NCI-H2196 treated with DMSO at 0.1 percent for 48 hours (cell line): ENCODE data around the gene MRPL36.

Experiments
- DNase-seq: peaks from one replicate; lab custom pipeline; 2025; ENCODE audit not compliant: unreplicated experiment; lab: John Stamatoyannopoulos, UW

The MRPL36 gene

DNA sequence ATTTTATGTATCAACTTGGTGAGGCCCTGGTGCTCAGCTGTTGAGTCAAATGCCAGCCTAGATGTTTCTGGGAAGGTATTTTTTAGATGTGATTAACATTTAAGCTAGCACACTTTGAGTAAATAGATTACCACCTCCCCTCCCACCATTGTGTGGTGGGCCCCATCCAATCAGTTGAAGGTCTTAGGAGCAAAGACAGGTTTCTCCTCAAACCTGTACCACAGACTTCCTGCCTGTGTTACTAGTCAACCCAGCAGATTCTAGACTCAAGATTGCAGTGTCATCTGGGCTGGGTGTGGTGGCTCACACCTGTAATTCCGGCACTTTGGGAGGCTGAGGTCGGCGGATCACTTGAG lies 33.8 kb downstream of the MRPL36 start:
- DNase-seq, result no peak

DNA sequence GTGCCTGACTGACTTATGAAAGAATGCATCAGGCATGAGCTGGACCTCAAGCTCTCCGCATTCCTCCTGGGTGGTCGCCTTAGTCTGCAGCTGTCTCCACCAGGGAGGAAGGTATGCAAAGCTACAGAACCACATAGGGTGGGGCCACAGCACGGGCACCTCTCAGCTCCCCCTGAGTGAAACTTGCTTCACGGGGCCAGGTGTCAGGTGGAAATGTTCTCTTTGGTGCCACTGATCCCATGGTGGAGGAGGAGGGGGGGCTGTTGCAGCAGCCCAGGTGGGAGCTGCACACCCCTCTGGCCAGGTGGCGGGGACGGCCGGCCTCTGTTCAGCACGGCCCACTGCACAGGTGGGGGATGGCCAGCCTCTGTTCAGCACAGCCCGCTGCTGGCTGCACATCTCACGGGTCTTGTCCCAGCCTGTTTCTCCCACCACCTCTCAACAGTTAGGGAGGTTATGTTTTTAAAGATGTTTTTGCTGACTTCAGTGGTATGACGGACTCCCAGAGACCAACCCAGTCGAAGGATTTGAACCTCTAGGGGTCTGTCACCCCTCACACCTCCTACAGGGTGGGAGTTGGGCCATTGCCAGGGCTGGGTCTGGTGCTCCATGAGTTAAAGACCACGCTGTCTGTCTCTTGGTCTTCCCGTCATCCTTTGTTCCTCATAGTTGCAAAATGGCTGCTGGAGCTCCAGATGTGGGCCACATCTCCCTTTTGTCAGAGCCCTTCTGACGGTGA lies 34.3 kb downstream of the MRPL36 start:
- DNase-seq, result no peak

DNA sequence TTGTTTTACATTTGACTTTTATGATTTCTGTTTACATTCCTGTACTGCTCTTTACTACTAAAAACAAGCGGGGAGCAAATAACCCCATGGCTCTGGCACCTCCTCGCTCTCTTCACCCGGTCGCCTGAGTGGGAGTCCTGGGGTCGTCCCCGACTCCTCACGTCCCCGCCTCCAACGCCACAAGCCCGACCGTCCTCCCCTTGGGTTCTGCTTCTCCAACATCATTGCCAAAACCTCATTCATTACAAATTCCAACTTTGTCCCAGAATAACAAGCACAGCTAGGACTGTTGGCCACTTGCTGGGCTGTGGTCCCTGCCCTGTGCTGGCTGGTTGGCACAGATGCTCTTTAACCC lies 35.1 kb downstream of the MRPL36 start:
- no peak for DNase-seq

DNA sequence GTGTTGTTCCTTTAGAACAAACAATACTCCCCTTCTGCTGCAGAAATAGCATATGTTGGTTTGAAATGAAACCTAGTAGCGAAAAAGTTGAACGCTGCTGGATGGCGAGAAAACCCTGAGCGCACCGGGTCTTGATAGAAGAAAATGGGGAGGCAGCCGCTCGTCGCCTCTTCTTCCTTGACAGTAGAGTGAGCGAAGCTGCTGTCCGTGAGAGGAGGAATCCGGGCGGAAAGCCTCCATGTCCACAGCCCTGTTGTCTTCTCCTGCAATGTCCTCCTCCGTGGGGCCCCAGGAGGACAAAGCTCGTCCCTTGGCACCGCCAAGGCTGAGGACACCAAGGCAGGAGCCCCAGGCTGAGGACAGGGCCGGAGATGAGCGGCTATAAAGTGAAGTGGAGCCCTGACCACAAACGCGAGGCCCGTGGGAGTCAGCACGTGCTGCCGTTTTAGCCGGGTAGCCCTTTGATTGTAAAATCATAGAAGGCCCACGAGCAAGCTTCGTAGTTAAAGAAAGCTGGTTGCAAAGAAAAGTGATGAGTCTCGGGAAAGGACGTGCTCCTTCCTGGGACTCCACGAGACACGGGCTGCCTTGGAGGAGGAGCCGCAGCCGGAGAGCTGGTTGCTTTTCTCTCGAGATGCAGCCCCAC lies 35.6 kb downstream of the MRPL36 start:
- DNase-seq, result no peak

DNA sequence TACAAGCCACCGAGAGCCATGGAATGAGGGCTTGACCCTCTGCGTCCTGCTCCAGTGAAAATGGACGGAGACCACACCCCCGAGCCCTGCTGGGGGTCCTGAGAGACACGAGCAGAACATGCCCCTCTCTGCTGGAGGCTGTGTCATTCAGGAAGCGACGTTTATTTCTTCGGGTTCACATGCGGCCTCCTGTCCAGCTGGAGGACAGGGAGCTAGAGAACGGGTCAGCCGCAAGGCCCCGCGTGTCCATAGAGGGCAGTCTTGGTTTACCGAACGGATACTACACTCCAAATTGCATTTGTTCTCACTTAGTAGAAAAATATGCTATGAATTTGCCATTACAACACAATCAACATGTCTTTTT lies 36.1 kb downstream of the MRPL36 start:
- no peak for DNase-seq

DNA sequence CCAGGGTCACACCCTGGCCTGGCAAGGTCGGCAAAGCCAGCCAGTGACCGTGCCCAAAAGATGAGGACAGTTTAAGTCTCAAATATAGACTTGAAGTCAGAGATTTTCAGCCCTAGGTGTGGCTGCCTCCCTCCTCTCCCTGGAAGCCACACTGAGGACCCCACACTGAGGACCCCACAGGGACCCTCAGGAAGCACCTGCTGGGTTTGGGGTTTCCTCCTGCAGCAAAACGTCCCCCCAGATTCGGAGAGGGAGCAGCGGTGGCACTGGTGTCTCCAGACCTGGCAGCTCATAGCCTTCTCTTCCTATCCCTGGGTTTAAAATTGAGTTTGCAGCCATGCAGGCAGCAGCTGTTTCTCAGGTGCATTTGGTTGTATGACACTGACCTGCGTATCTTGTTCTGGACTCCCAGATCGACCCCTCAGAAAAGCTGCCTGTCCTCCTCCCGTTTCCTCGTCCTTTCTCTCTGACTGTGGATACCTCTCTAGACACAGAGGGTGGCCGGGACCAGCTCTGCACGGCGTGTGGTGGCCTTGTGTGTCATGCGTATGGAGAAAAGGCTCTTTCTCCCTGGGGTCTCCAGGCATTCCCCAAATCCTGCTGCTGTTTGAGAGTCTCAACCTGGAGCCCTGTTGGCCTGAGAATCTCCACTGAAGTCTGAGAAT lies 36.6 kb downstream of the MRPL36 start:
- DNase-seq, result no peak

DNA sequence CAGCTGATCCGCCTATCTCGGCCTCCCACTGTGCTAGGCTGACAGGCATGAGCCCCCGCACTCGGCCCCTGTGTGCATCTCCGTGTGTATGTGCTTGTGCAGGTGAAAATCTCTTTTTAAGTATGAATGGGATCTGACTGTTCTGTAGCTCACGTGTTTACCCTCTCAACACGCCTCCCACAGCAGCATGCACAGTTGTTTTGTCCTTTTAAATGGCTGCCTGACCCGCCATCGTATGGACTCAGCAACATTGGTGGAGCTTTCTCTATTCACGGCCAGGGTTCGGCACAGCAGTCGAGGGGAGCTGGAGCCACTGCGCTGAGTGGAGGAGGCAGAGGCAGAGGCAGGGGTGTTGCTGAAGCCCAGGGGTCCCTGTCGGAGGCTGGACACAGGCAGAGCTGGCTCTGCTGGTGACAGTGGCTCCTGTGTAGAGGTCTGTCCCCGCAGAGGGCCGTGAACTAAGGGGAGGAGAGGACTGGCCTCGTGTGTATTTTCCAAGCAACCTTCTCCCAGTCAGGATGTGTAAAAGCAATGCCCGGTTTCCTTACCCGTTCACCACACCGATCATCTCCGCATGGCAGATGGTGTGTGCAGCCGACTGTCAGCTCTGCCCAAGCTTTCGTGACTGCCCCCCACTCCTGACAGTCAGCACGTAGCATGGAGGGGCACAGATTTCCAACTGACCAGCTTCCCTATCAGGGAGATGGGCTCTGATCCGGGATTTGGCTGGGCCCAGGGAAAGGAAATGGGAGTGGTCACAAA lies 37.3 kb downstream of the MRPL36 start:
- DNase-seq, result no peak

DNA sequence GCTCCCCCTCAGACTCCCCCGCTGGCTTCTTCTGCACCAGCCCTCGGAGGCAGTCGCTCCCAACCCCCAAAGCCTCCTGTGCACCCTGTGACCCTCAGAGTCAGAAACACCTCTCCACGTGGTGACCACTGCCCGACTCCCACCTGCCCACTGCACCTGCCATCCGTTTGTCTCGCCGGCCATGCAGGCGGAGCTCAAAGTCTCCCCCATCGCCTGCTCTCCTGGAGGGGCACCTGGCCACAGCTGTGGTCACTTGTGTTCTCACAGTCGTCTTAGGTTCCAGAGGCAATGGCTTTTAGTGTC lies 38.2 kb downstream of the MRPL36 start:
- DNase-seq, result no peak

DNA sequence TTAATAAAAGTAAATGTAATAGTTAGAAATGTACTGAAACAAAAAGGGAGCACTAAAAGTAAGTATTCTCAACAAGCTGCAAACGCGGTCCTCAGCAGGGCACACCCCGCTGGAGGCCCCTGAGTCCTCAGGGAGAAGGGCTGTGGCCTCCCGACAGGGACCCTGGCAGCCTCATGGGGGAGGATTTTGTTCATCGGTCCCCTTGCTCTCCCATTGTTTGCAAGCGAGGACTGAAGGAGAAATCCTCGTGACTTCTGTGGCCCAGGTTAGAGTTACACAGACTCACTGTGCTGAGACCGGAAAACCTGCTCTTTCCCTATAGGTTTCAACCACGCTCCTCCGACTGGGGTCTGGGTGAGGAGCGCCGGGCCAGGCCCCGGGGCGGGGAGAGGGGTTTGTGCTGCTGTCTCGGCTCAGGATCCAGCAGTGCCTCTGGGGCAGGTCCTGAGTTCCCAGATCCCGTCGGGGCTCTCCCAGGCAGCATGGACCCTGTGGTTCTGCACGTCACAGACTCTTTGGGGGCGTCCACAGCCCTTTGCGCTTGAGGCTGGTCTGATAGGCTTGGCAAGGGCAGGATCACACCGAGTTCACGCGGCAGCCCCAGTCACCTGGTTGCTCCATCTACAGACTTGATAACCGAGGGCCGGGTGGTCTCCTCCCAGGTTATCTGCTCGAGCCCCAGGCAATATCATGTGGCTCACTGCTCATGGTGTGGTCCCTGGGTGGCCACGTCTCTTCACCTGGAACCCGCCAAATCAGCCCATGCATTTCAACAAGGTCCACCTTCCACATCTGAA lies 38.8 kb downstream of the MRPL36 start:
- DNase-seq, result no peak

DNA sequence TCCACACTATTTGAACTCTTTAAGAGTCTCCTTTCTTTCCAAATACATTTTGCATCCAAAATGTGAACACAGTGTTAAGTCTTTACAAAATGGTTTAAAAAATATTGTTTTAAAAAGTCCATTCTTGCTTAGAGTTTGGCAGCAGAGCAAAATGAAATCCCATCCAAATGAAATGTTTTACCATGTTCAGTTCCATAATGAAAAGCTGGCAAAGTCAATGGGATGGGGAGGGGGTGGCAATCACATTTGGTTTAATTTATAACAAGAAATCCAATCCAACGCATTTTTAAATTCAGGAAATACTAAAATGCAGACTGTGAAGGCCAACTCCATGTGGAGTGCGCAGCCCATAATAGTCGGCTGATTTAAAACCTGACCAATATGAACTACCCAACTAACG lies 39.4 kb downstream of the MRPL36 start:
- no peak for DNase-seq

DNA sequence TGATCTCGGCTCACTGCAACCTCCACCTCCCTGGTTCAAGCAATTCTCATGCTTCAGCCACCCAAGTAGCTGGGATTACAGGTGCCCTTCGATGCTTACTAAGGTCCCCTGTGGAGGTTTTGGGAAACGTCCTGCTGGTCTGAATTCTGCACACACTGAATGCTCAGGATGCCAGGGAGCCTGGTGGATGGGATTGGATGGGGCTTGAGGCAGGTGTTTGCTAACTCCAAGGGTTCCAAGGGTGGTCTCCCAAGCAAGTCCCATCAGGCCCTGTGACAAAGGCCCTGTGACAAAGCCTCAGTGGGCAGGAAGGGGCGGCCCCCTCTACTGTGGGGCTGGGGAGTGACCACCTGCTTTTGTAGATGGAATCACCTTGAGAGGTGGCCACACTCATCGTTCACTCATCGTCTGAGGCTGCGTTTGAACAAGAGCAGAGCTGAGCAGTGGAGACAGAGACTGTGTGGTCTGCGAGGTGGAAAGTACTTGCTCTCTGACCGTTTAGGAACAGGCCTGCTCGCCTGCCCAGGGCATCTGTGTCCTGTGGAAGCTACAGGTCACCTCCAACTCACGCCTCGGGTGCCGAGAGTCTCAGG lies 40.2 kb downstream of the MRPL36 start:
- no peak for DNase-seq

DNA sequence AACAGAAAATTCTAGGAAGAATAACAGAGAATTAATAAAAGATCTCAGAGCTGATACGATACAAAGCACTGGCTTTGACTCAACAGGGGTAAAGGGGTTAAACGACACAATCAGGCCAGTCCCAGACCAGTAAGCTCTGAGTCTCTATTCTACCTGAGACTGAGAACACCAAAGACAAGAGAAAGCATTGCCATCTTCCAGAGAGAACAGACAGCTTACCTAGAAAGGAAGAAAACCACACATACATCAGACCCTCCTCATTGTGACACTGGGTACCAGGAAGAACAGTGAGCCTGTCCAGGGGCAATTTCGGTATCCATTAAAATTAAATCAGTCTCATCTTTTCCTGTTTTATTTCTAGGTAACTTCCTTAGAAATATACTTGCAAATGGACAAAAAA lies 41.1 kb downstream of the MRPL36 start:
- no peak for DNase-seq

DNA sequence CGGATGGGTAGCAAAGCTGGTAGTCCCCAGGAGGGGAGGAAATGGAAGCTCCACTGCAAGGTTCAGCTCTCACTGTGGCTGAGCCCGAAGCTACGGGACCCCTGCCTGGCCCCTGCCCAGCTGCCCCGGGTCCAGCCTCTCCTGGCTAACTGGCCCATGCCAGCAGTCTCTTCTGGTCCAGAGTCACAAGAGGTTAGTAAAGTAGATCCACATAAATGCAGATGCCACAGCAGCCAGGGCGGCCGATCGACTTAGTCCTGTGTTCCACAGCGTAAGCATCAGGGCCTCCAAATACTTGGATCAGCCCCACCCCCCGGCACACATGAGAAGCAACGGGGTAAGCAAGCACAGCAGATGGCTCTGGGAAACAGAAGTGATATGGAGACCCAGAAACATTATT lies 42.1 kb downstream of the MRPL36 start:
- no peak for DNase-seq

DNA sequence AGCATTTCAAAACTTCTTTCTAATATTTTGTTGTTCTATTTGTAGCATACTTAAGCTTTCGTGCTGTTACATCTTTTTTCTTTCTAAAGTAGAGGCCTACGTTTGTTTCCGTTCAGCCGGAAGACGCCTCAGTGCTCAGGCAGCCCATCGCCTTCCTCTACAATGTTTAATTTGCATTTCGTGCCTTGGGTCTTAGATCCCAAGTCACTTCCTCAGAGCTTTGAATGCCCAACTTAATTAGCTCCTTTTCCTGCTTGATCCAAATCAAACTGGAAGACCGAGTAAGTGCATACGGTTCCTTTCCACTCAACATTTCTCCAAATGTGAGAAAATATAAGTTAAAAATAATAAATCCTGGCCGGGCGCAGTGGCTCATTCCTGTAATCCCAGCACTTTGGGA lies 43.2 kb downstream of the MRPL36 start:
- DNase-seq, result no peak

DNA sequence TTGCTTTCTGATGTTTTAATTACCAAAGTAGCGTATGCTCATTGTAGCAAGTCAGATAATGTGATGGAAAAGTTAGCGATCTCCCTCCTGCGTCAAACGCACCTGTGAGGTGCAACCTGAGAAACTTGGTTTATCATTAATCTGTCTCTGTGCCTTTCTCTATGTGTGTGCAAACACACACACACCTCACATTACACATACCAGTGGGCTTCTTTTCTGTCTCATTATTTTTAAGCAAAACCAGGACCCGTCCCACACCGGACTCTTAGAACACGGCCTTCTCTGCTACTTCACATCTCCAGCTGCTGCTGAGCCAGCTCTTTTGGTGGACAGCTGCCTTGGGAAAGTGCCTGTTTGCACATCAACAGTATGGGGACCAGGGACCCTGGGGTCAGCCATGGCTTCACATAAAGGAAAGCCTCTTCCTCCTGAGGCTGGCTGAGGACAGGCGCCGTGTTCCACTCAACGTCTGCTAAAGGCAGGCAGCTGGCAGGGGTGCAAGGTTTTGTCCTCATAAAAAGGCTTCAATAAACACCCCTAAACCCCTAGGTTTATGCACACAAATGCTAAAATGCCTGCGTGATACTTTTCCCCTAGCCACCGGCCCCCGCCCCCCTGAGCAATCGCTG lies 44.2 kb downstream of the MRPL36 start:
- DNase-seq, result no peak

DNA sequence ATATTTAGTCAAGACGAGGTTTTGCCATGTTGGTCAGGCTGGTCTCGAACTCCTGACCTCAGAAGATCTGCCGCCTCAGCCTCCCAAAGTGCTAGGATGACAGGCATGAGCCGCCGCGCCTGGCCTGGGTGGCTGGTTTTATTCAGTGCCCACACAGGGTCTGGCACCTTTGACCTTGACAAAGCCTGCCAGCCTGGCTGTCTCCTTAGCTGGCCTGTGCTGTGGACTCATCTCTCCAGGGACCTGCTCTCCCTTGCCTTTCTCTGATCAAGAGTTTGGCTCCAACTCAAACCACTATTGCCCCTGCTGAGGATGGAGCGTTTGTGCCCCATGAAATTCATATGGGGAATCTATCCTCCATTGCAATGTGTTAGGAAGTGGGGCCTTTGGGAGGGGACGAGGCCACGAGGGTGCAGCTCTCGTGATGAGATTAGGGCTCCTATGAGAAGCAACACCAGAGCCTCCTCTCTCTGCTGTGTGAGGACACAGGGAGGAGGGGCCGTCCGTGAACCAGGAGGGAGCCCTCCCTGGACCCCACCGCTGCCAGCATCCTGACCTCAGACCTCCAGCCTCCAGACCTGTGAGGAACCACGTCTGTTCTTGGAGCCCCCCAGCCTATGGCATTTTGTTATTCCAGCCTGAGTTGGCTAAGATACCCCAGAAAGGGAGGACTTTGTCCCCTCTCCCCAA lies 45.0 kb downstream of the MRPL36 start:
- no peak for DNase-seq

DNA sequence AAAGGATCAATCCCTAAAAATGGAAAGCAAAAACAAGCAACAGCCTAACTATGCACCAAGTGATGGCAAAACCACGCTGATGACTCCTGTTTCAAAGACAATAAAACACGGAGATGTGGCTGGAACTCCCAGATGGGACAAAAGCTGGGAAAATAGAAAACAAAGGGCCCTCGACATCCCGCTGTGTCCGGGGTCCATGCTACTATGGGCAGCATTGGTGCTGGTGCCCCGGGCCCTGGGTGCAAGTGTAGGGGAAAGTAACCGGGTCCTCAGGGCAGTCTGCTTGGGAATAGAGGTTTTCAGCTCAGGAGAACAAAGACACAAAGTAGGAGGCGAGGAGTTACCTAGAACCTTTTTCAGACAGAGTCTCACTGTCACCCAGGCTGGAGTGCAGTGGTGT lies 46.1 kb downstream of the MRPL36 start:
- DNase-seq, result no peak

DNA sequence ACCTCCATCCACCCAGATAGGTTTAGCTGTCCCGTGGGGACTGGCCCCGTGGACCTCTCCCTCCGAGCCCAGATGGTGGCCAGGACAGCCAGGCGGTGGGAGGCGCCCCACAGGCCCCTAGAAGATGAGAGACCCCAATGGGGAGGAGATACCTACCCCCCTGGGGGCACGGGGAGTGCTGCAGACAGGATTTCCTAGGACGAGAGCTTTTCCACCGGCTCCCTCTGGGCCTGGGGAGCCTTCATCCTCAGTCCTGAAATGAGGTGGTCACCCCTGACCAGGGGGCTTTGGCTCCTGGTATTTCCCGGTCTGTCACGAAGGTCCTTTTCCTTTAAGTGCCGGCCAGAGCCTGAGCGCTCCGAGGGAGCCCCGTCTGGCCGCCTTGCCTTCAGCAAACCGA lies 46.8 kb downstream of the MRPL36 start:
- no peak for DNase-seq

DNA sequence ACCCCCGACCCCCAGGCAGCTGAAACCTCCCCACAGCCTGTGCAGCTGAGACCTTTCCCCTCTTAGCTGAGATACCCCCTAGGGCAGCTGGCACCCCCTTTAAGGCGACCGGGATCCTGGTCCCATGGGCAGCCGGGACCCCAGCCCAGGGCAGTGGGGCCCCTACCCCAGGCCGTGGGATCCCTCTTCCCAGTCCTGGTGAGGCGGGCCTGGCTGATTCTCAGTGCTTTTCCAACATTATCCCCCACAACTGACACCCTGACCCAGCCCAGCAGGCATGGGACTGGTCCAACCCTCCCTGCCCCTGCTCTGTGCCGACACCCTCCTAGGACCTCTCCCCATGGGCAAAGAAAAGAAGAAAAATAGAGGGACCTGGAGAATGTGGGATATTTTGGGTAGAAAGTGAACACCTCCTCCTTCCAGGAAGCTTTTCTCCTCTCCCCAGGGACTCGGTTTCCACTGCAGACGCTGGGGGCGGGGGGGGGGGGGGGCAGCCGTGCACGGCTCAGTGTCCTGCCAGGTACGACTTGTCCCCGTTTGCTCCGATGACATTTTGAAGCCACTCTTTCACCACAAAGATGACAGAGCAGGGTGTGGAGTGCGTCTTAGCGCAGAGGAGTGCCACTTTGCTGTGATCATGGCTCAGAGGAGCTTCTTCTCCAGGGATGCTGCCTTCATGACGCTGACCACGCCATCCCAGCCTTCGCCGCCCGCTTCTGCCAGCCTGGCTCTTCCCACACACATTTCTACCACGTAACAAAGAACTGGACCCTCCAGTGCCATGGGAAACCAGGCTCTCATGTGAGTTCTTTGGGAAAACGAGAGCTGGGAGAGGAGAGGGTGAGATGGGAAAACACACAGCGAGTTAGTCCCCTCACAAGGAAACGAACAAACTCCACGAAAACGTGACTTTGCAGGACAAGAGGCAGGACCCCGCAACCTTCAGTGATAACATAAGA lies 47.5 kb downstream of the MRPL36 start:
- no peak for DNase-seq
